HFF-Myc (cell line): ENCODE measurements around the gene IL27RA.

Experiments
- DNase-seq: peaks from one replicate; pipeline ENCODE4 v3.0.0-alpha.2; 2011; ENCODE audit warnings: low read depth; ENCODE audit errors: extremely low read depth
- H3K4me3 ChIP-seq: replicated peaks from 2 replicates; pipeline ENCODE4 v1.5.1; 2011; ENCODE audit warnings: low read depth, mild to moderate bottlenecking, control low read depth, low read length
- CTCF ChIP-seq: IDR thresholded peaks from 2 replicates; pipeline ENCODE4 v1.5.1; 2012; ENCODE audit warnings: mild to moderate bottlenecking, low read depth, low read length, control low read depth; ENCODE audit errors: missing control alignments

Gene IL27RA

GRCh38 chr19:14061751-14062557 lies 30.4 kb downstream of the IL27RA start, which contains the start of gene PALM3:
TSS of gene PALM3 (minus strand) at chr19:14062076. CDS start at chr19:14061980, 96 bp downstream.
- no peak within 1 kb of the TSS for H3K4me3 ChIP-seq
- DNase-seq, result no peak
- no peak for TF ChIP-seq CTCF

GRCh38 chr19:14062558-14062855 lies 30.9 kb downstream of the IL27RA start:
- DNase-seq, result no peak
- H3K4me3 ChIP-seq, result no peak overlapping the region
- no peak for TF ChIP-seq CTCF

GRCh38 chr19:14063105-14063504 lies 31.5 kb downstream of the IL27RA start:
- no peak for TF ChIP-seq CTCF
- no peak for DNase-seq

GRCh38 chr19:14066134-14066533 lies 34.6 kb downstream of the IL27RA start:
- no peak overlapping the region for H3K4me3 ChIP-seq
- no peak for TF ChIP-seq CTCF
- no peak for DNase-seq

More at GRCh38 chr19:14063105-14063504, 31.5 kb downstream of the IL27RA start:
- no peak overlapping the region for H3K4me3 ChIP-seq

- H3K4me3 ChIP-seq, result no peak overlapping the region
- no peak for TF ChIP-seq CTCF
These were observed 38.9 kb downstream of the IL27RA start for GRCh38 chr19:14070268-14071050.

GRCh38 chr19:14072535-14073260 lies 41.1 kb downstream of the IL27RA start, which contains the start of gene MISP3:
TSS of gene MISP3 (plus strand) at chr19:14072786. CDS start at chr19:14073310, 524 bp downstream.
- TF ChIP-seq CTCF, result no peak
- DNase-seq, result no peak
- peak within 1 kb of the TSS; percentile 52 for H3K4me3 ChIP-seq

More at GRCh38 chr19:14070268-14071050, 38.9 kb downstream of the IL27RA start:
- DNase-seq, result no peak
